ENCODE data around the gene XRN2. TPM values are rescaled to one million over a fixed set of nuclear protein-coding genes. Genes with fewer than 3 reads are reported as not detected.

XRN2 gene
- total RNA-seq (2021) (121 and 122 TPM in 2 replicates), Bru-seq, nascent RNA (percentile 98 among the genes with signal in this experiment), BruChase-seq, experiment 1, labeled RNA remaining after a 2-hour chase (percentile 96 among the genes with signal in this experiment), BruChase-seq, experiment 2, labeled RNA remaining after a 6-hour chase (percentile 94 among the genes with signal in this experiment)
- long read RNA-seq, transcript XRN2-201 (30 exons, 3,437 nt): major isoform, 242 of 333 reads
- long read RNA-seq, partial matches to known transcripts: 19 of 333 reads
- long read RNA-seq, other reads (novel, unspliced or antisense): 72 of 333 reads

DNA sequence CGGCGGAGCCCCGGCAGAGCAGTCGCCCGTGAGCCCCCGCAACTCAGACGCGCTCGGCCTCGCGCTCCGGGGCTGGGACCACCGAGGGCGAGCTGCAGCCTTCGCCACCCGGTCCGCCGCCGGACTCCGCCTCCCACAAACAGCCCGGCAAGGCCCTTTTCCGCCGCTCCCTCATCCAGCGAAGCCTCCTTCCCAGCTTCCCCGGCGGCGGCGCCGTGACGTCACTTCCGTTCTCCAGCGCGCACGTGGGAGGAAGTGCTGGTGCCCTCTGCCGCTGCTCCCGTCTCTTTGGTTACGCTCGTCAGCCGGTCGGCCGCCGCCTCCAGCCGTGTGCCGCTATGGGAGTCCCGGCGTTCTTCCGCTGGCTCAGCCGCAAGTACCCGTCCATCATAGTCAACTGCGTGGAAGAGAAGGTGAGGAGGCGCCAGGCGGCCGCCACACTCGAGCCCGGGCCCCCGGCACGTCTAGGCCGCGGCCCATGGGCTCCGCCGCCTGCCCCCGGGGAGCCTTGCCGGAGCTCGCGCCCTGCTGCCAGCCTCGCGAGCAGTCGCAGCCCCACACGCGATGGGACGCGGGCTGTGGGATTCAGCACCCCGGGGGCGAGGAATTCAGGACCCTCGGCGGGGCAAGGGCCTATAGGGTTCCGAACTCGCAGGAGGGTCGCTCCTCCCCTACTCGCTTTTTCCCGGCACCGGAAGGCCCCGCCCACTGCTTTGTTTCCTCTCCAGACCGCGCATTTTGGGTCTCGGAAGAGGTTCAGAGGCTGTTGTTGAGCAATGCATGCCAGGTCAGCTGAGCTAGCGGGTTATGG lies at the start of gene XRN2:
Gene XRN2, plus strand, starts transcription at position 271 of the 811 bp plus-strand sequence. Its CDS starts 68 bp downstream, at position 339.
- peak within 1 kb of the TSS; percentile 98 for H3K27ac ChIP-seq (ENCODE audit: low read depth, low read length, poor library complexity, severe bottlenecking)
- intact Hi-C loops (cut with micrococcal nuclease; ENCODE audit: unreplicated experiment): loop anchor here (10.0 kb wide), 1 partner anchor 1568 kb away; no protein-coding TSS in a partner anchor
- peak within 1 kb of the TSS; percentile 86 for H3K4me3 ChIP-seq (ENCODE audit: low read depth, low read length, poor library complexity, severe bottlenecking)
- ChIA-PET CTCF (no interaction called here), POLR2A (ENCODE audit: low non-redundant PET) (interaction anchor here (0.5 to 0.6 kb wide), 2 partner anchors 8 to 43 kb away, joined by 11 to 12 read pairs; no protein-coding TSS in a partner anchor)
- TF ChIP-seq CTCF (conservative IDR thresholded peaks at IDR 0.05; ENCODE audit: low read depth, low read length): no peak; the same call in 1 of the 2 replicates
- no peak for TF ChIP-seq EZH2 (IDR thresholded peaks at IDR 0.05; ENCODE audit: borderline replicate concordance, low read depth, low read length, poor library complexity, severe bottlenecking)
- no TSS peak for BruUV-seq (replicated peaks)
- DNase-seq (ENCODE audit: low spot score): peak; percentile 96
- H3K27me3 ChIP-seq (replicated peaks; ENCODE audit: insufficient read depth, low read depth, low read length, poor library complexity): no peaks in the 10 kb centered on the region
- peaks cover 6% of the 10 kb centered on the region for H3K4me1 ChIP-seq (ENCODE audit: insufficient read depth, low read length, poor library complexity, severe bottlenecking)
- H3K36me3 ChIP-seq (ENCODE audit: insufficient read depth, low read length, poor library complexity, severe bottlenecking): peaks cover 3% of the 10 kb centered on the region
- H3K9me3 ChIP-seq (ENCODE audit: low read depth, low read length, poor library complexity, severe bottlenecking): peaks cover 4% of the 10 kb centered on the region

DNA sequence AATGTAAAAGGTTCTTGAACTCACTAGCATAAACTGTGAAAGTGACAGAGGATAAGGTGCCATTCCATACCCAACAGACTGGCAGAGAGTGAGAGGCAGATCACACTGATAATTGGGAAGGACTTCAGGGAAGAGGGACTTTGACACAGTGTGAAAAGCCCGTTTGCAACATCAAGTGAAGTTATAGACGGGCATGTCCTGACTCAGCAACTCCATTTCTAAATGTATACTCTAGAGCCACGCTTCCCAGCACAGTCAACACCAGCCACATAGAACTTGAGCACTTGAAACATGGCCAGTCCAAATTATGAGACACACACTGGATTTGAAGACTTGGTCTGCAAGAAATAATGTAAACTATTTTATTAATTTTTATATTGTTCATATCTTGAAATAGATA lies 45.9 kb upstream of the XRN2 start:
- Histone ChIP-seq H3K27ac (ENCODE audit: low read depth, low read length, poor library complexity, severe bottlenecking) (no peak overlapping the region), H3K4me1 (ENCODE audit: insufficient read depth, low read length, poor library complexity, severe bottlenecking) (no peaks in the 10 kb centered on the region), H3K4me3 (ENCODE audit: low read depth, low read length, poor library complexity, severe bottlenecking) (no peak overlapping the region), H3K9me3 (ENCODE audit: low read depth, low read length, poor library complexity, severe bottlenecking) (no peaks in the 10 kb centered on the region), H3K36me3 (ENCODE audit: insufficient read depth, low read length, poor library complexity, severe bottlenecking) (no peaks in the 10 kb centered on the region), H3K27me3 (replicated peaks; ENCODE audit: insufficient read depth, low read depth, low read length, poor library complexity) (no peaks in the 10 kb centered on the region)
- BruUV-seq (replicated peaks): no TSS peak
- TF ChIP-seq EZH2 (IDR thresholded peaks at IDR 0.05; ENCODE audit: borderline replicate concordance, low read depth, low read length, poor library complexity, severe bottlenecking): no peak
- TF ChIP-seq CTCF (conservative IDR thresholded peaks at IDR 0.05; ENCODE audit: low read depth, low read length): no peak
- CTCF ChIA-PET: no interaction called here
- intact Hi-C loops (cut with micrococcal nuclease; ENCODE audit: unreplicated experiment): no loop called here
- no peak for DNase-seq (ENCODE audit: low spot score)
- POLR2A ChIA-PET (ENCODE audit: low non-redundant PET): no interaction called here

DNA sequence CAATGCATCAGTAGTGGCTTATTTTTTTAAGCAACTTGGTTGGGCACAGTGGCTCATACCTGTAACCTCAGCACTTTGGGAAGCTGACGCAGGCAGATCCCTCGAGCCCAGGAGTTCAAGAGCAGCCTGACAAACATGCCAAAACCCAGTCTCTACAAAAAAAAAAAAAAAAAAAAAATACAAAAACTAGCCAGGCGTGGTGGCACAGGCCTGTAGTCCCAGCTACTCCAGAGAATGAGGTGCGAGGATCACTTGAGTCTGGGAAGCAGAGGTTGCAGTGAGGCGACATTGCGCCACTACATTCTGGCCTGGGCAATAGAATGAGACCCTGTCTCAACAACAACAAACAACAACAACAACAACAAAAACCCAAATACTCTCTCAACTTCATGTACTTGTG lies 44.7 kb upstream of the XRN2 start:
- no peak for DNase-seq (ENCODE audit: low spot score)
- POLR2A ChIA-PET (ENCODE audit: low non-redundant PET): no interaction called here
- BruUV-seq (replicated peaks): no TSS peak
- Histone ChIP-seq H3K9me3 (ENCODE audit: low read depth, low read length, poor library complexity, severe bottlenecking) (no peaks in the 10 kb centered on the region), H3K4me3 (ENCODE audit: low read depth, low read length, poor library complexity, severe bottlenecking) (no peak overlapping the region), H3K4me1 (ENCODE audit: insufficient read depth, low read length, poor library complexity, severe bottlenecking) (no peaks in the 10 kb centered on the region), H3K27ac (ENCODE audit: low read depth, low read length, poor library complexity, severe bottlenecking) (no peak overlapping the region), H3K36me3 (ENCODE audit: insufficient read depth, low read length, poor library complexity, severe bottlenecking) (no peaks in the 10 kb centered on the region), H3K27me3 (replicated peaks; ENCODE audit: insufficient read depth, low read depth, low read length, poor library complexity) (no peaks in the 10 kb centered on the region)
- TF ChIP-seq EZH2 (IDR thresholded peaks at IDR 0.05; ENCODE audit: borderline replicate concordance, low read depth, low read length, poor library complexity, severe bottlenecking) (no peak), CTCF (conservative IDR thresholded peaks at IDR 0.05; ENCODE audit: low read depth, low read length) (no peak)
- intact Hi-C loops (cut with micrococcal nuclease; ENCODE audit: unreplicated experiment): no loop called here
- CTCF ChIA-PET: no interaction called here

Data from A673 (cell line).